Measurements from ENCODE around the gene PTTG1.
A peak's percentile ranks its signal among the peaks of the same experiment; 100 is the strongest.

The PTTG1 gene

GRCh38 chr5:160453751-160454150 is 32.1 kb downstream of the PTTG1 start:
- DNase-seq (ENCODE audit: low read depth in 2 of 2) = no peak

DNA sequence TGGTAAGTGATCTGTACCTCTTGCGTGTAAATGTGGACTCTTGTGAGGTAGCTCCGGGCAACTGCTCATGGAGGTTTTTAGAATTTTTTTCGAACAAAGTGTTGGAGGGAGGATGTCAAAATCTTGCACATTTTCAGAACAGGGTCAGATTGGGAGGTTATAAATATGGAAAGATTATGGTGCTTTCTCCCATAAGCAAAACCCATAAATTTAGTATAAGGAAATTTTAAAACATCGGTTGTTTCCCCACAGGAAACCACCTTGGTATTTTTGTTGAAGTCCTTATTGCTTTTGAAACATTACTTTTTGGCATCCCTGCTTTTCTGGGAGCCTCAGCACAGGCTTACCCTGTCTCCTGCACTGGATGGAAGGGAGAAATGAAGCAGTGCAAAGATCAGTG is 33.9 kb downstream of the PTTG1 start:
- no peak for DNase-seq (ENCODE audit: low read depth in 2 of 2)

DNA sequence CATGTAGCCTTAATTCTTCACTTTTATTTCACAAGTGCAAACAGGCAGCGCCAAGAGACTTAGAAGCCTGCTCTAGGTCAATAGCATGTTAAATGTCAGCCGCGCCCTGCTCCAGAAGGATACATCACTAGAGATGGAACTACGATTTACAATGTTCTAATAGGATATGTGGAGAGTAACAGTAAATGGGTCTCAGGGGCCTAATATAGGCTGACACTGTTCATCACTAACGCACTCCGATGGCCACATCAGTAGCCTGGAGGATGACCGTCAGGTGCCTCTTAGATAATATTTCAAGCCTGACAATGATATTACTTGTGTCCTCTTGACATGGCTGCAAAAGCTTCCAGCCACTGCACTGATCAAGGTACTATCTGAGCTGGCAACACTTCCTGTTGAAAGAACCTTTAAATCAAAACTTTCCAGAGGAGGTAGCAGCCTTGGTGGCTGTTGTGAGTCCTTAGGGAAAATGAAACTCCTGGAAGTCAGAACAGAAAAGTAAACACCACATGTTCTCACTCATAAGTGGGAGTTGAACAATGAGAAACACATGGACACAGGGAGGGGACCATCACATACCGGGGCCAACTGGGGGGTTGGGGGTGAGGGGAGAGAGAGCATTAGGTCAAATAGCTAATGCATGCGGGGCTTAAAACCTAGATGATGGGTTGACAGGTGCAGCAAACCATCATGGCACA is 35.0 kb downstream of the PTTG1 start:
- DNase-seq (ENCODE audit: low read depth in 2 of 2) = no peak

DNA sequence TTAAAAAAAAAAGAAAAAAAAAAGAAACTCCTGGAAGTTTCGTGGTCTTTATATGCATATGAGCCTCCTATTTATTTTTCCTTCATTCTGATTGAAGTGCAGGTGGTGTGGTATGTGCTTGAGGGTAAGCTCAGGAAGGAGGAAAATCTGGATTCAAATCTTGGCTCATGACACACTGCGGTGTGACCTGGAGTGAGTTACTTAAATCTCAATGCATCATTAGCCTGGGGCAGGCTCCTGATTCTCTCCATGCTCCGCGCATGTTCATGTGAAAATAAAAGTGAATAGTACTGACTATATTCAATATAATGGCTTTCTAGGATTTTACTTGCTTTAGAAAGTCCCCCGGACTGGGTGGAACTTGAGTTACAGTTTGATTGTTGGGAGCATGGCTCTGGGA is 35.6 kb downstream of the PTTG1 start:
- DNase-seq (ENCODE audit: low read depth in 2 of 2) = no peak

GRCh38 chr5:160458806-160459800 is 37.4 kb downstream of the PTTG1 start:
- DNase-seq (ENCODE audit: low read depth in 2 of 2) = no peak

DNA sequence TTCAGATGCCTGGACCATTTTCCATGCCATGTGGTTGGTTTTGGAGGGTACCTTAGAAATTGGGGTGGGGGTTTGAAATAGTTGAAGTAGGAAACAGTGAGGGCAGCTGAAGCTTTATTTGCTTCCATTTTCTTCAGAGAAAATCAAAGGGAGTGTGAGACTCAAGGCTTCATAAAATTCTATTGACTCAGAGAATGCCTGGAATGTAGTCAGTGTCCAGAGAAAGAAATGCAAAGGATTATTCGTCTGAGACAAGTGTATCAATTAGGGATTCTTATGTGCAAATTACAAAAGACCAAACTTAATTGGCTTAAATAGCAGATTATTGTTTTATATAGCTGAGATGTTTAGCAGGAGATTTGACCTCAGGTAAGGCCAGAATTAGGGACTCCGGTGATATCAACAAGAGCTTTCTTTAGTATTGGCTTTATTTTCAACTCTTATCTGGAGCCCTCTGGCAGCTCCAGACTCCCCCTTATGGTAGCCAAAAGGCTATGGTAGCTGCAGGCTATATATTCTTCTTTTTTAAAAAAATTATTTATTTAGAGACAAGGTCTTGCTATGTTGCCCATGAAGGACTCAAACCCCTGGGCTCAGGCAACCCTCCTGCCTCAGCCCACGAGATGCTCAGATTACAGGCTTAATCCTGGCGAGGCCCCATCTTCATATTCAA is 38.9 kb downstream of the PTTG1 start:
- no peak for DNase-seq (ENCODE audit: low read depth in 2 of 2)

DNA sequence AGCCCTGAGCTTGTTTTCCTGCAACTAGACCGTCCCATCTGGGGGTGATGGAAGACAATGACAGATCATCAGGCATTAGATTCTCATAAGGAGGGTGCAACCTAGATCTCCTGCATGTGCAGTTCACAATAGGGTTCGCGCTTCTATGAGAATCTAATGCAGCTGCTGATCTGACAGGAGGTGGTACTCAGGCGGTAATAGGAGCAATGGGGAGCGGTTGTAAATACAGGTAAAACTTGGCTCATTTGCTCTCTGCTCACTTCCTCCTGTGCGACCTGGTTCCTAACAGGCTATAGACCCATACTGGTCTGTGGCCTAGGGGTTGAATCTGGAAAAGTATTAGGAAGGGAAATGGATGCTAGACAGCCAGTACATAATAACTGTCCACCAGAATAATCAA is 39.7 kb downstream of the PTTG1 start:
- DNase-seq (ENCODE audit: low read depth in 2 of 2) = no peak

- DNase-seq (ENCODE audit: low read depth in 2 of 2) = no peak
Measured at GRCh38 chr5:160462167-160462566, 40.5 kb downstream of the PTTG1 start.

DNA sequence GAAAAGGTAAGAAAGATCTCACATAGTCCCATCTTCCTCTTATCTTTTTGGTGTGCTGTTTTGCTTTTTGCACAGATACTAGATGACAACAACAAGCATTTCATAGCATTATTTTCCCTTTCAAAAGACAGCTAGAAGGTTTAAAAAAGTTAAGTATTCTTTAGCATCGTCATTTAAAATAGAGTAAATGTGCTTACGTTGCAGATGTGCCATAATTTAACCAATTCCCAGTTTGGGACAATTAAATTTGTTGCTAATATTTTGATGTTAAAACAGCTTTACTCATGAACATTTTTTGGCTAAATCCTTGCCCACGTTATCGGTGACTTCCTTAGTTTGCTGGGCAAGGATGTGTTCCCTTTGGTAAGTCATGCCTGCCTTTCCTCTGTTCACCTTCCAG is 41.6 kb downstream of the PTTG1 start:
- no peak for DNase-seq (ENCODE audit: low read depth in 2 of 2)

- no peak for DNase-seq (ENCODE audit: low read depth in 2 of 2)
Measured at GRCh38 chr5:160463740-160464465, 42.2 kb downstream of the PTTG1 start.

DNA sequence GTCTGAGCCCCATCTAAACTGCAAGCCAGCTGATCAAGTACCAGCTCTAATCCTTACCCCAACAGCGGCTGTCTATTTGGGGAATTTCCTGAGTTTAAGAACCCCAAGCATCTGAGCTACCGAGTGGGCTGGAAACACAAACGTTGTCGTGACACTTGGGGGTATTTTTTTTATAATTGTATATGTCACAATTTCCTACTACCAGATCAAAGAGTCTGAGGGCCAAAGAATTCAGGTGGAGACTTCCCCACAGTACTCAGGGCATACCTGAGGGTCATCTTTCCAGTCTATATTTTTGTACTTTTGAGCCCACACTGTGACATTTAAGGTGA is 42.8 kb downstream of the PTTG1 start:
- no peak for DNase-seq (ENCODE audit: low read depth in 2 of 2)

DNA sequence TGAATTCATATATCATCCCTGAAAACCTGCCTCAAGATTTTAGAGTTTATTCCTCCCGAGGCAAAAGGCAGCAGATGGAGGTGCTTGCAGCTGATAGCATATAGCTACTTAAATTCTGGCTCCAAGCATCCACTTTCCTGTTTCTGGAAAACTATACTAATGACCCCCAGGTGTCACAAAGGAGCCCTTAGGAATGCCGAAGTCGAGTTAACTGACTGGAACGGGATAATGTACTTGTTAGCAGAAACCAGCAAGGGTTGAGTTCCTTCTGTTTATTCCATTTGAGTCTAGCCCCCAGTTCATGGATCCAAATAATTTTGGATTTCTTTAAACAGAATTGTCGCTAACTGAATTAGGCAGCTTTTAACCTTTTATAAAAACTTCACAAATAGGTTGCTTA is 44.5 kb downstream of the PTTG1 start:
- no peak for DNase-seq (ENCODE audit: low read depth in 2 of 2)

GRCh38 chr5:160466889-160467554 is 45.4 kb downstream of the PTTG1 start:
- no peak for DNase-seq (ENCODE audit: low read depth in 2 of 2)

GRCh38 chr5:160467555-160468362 is 46.1 kb downstream of the PTTG1 start:
- peak; percentile 60 to 76 for DNase-seq (ENCODE audit: low read depth in 2 of 2)

- DNase-seq (ENCODE audit: low read depth in 2 of 2) = no peak
Measured at GRCh38 chr5:160468363-160468975, 46.8 kb downstream of the PTTG1 start.

DNA sequence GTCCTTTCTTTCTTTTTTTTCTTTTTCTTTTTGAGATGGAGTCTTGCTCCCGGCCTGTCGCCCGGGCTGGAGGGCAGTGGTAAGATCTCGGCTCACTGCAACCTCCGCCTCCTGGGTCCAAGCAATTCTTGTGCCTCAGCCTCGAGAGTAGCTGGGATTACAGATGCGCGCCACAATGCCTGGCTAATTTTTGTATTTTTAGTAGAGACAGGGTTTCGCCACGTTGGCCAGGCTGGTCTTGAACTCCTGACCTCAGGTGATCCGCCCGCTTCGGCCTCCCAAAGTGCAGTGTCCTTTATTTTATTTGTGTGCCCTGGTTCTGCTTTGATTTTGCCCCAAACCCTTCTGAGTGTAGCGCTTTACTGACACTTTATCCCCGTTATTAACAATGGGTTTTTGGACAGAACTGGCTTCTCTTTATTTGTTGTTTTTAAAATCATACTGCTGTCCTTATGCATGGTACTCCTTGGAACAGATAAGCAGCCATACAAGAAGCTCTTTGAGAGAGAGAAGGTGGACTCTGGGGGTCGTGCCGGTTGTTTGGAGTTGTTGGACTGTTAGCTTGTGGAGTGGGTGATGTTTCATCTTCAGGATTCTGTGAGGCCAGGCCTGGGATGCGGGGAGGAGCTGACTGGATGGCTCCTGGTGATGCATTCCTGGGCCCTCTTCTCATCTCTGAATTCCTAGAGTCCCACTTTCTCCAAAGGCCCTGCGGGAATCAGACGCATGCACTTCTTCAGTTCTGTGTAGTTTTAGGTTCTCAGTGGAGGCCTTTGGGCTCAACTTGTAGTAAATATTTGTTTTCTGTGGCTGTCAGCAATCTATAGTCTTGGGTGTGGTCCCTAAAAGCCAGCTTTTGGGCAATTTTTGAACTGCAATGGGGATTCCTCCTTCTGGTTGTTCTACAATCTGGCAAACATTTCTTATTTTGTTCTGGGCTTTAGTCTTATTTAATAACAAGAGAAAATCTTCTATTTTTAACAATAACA is 47.8 kb downstream of the PTTG1 start:
- no peak for DNase-seq (ENCODE audit: low read depth in 2 of 2)

DNA sequence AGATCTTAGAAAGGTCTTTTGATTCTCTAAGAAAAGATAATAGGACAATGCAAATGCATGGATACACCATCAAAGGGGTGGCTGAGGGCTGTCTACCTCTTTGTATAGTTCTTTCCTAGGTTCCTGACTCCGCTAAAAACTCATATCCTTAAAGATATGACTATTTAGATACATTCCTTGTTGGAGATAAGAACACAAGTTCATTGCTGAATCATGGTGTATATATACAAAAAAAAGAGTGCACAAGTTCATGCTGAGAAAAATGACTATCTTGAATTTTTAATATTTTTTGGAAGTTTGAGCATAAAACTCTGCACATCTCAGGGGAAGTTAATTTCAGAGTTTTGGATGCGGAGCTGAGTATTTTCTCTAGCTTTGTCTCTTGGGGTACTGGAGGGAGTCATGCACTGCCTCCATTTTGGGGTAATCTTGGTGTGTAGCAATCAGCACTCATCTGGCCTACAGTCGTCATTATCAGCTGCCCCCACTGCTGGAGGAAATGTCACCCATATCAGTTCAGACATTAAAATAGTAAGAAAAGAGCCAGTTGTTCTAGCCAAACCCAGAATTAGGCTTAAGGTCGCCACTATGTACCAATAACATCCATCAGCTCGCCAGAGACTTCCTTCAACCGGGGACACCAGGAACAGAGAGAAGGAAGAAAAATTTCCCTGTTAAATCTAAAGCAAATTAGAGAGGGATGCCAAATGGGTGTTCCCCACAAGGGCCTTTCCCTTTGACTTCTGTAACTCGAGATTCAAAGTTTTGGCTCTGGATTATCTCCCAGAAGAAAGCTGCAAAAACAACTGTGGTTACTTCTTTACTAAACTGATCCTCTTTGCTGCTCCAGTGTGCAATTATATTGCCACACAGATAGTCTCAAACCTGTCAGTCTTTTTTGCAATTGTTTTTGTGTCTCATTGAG is 49.0 kb downstream of the PTTG1 start:
- DNase-seq (ENCODE audit: low read depth in 2 of 2) = no peak

DNA sequence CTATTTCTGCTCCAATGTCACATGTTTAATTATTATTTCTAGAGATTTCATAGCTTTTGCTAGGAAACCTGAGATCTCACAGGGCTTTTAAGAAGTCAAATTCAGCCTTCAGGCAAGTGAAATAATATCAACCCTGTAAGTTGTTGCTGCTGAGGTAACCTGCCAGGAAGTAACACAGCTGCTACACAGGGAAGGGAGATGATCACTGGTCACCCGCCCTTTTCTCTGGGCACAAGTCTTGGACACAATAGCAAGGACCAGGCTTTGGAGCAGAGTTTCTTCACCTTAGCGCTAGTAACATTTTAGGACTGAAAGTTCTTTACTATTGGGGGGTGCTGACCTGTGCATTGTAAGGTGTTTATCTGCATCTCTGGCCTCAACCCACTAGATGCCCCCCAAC is 50.1 kb downstream of the PTTG1 start:
- DNase-seq (ENCODE audit: low read depth in 2 of 2) = no peak
